ENCODE data around the gene RSRC1.
"Not testable (repeated sequence)": the region's sequence is repeated elsewhere in the genome, so short reads cannot be mapped to it uniquely, and the experiment has no call there.

Gene RSRC1

DNA sequence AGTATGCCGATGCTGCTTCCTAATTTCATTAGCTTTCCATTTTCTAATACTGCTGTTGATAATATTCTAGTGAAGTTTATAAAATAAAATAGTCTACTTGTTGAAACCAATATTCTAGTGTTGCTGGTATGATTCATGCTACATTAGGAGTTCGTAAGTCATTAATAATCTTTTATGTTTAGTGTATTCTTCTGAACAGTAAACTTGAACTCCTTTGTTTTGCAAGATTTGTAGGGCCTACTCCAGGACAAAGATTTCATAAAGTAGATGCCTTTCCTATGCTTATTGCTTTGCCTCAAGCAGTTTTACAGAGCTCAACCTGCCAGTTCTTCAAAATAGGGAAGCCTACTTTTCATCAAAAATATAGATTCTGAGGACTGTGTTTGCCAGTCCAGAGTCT is 111.5 kb downstream of the RSRC1 start:
- no peak for DNase-seq (ENCODE audit: low read depth in 2 of 2)

DNA sequence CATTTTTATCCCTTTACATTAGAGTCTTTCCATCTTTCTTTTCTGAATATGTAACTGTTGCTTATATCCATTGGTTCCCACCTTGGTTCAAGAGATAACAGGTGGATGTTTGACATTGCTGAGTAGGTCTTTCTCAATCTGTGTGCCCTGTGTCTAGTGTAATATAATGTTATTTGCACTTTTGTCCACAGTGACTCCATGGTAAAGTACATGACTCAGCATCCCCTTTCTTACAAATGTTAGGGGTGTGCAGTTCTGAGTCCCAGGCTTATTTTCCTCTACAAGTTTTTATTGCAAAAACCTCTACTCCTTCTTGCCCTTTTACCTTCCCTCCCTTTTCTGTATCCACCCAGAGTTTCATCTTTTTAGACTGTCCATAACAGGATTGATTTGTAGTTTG is 116.5 kb downstream of the RSRC1 start:
- no peak for DNase-seq (ENCODE audit: low read depth in 2 of 2)

DNA sequence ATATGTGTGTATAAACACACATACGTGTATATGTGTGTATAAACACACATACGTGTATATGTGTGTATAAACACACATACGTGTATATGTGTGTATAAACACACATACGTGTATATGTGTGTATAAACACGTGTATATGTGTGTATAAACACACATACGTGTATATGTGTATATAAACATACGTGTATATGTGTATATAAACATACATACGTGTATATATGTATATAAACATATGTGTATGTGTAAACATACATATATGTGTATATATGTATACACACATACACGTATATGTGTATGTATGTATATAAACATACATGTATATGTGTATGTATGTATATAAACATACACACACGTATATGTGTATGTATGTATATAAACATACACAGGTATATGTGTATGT is 119.1 kb downstream of the RSRC1 start:
- not testable (repeated sequence) for DNase-seq (ENCODE audit: low read depth in 2 of 2)

DNA sequence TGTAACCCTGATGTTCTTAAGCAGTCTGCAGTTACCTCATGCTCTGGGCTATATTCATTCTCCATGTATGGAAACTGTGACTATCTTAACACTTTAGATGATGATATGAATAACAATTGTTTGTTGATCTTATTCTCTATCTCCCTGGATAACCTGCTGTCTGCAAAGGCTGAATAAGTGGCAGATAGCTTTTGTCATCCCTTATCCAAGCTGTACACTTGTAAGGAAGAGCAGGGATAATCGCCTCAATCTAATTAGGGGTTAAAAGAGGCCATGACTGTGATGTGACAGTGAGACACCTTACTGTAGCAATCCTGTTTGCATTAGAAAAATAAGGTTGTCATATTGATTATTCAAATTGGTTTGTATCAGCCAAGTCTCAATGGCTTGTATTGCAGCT is 123.9 kb downstream of the RSRC1 start:
- no peak for DNase-seq (ENCODE audit: low read depth in 2 of 2)

DNA sequence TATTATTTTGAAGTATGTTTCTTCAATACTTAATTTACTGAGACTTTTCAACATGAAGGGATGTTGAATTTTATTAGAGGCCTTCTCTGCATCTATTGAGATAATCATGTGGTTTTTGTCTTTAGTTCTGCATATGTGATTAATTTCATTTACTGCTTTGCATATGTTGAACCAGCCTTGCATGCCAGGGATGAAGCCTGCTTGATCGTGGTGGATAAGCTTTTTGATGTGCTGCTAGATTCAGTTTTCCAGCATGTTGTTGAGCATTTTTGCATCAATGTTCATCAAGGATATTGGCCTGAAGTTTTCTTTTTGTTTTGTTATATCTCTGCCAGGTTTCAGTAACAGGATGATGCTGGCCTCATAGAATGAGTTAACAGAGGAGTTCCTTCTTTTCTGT is 134.4 kb downstream of the RSRC1 start:
- no peak for DNase-seq (ENCODE audit: low read depth in 2 of 2)

DNA sequence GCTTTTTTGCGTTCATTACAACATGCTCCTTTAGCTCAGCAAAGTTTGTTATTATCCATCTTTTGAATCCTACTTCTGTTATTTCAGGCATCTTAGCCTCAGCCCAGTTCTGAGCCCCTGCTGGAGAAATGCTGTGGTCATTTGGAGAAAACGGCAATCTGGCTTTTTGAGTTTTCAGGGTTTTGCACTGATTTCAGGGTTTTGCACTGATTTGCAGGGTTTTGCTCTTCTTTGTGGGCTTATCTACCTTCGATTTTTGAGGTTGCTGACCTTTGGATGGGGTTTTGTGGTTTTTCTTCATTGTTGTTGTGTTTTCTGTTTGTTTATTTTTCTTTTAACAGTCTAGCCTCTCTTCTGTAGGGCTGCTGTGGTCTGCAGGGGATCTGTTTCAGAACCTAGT is 137.4 kb downstream of the RSRC1 start:
- DNase-seq (ENCODE audit: low read depth in 2 of 2), result no peak

DNA sequence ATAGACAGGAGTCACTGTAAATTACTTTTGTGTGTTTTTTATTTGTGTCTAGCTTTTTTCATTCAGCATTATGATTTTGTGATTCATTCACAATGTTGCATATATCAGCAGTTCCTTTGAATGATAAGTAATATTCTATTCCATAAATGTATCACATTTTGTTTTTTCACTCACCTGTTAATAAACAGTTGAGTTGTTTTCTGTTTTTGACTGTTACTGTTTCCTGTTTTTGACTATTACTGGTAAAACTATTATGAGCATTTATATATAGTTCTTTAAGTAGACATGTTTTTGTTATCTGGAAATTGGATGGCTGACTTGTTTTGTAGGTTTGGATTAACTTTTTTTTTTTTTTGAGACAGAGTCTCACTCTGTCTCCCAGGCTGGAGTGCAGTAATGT is 138.4 kb downstream of the RSRC1 start:
- no peak for DNase-seq (ENCODE audit: low read depth in 2 of 2)

DNA sequence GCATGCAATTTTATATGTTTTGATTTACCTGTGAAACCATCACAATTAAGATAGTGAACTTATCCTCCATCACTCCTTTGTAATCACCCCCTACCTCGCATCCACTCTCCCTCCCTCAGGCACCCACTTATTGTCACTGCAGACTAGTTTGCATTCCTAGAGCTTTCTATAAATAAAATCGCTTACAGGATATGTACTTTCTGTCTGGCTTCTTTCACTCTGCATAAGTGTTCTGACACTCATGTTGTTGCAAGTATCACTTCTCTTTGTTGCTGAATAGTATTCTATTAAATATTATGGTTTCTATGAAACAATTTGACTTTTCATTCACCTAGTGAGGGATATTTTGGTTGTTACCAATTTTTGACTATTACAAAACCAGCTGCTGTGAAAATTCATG is 139.3 kb downstream of the RSRC1 start:
- DNase-seq (ENCODE audit: low read depth in 2 of 2), result no peak

DNA sequence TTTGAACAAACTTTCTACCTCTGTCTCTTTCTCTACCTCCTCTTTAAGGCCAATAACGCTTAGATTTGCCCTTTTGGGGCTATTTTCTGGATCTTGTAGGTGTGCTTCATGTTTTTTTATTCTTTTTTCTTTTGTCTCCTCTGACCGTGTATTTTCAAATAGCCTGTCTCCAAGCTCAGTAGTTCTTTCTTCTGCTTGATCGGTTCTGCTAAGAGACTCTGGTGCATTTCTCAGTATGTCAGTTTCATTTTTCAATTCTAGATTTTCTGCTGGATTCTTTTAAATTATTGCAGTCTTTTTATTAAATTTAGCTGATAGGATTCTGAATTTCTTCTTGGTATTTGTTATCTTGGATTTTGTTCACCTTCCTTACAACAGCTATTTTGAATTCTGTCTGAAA is 148.7 kb downstream of the RSRC1 start:
- DNase-seq (ENCODE audit: low read depth in 2 of 2), result no peak

DNA sequence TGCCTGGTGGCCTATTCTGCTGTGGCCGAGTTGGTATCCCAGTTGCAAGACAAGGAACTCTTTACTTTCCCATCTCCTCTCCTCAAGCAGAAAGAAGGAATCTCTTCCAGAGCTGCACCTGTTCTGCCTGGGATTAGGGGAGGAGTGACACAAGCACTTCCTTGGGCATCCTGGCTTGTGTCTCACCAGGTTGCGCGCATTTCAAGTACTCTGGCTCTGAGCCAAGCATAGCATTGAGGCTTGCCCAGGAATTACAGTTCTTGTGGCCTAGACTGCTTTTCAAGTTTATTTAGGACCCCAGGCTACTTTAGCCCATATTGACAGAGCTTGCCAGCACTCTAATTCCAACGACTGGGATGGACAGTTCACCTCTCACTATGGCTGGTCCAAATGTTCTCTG is 150.5 kb downstream of the RSRC1 start:
- no peak for DNase-seq (ENCODE audit: low read depth in 2 of 2)

DNA sequence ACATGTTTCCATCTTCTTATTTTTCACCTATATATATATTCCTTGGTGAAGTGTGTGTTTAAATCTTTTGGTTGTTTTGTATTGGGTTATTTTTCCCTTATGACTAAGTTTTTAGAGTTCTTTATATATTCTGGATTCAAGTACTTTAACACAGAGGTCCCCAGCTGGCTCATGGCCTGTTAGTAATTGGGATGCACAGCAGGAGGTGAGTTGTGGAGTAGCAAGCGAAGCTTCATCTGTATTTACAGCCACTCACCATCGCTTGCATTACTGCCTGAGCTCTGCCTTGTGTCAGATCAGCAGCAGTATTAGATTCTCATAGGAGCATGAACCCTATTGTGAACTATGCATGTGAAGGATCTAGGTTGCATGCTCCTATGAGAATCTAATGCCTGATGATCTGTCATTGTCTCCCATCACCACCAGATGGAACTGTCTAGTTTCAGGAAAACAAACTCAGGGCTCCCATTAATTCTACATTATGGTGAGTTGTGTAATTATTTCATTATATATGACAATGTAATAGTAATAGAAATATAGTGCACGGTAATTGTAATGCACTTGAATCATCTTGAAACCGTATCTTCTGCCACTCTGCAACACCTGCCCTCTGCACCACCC is 151.6 kb downstream of the RSRC1 start:
- no peak for DNase-seq (ENCODE audit: low read depth in 2 of 2)

DNA sequence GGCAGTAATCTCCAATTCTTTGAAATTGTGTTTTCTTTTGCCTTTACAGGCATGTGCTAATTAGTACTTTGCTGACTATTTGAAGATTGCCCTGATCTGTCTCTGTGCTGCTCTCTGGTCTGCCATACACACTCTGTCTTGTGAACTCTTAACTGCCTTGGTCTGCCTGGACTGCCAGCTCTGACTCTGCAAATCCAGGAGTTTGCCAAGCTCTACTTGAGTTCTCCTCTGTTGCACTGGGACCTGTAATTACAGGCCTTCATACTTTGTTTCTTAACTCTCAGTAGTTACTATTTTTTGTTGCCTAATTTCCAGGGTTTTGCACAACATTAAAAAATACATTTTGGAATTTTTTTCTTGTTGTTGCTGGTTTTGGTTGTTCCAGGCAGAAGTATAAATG is 155.0 kb downstream of the RSRC1 start:
- no peak for DNase-seq (ENCODE audit: low read depth in 2 of 2)

DNA sequence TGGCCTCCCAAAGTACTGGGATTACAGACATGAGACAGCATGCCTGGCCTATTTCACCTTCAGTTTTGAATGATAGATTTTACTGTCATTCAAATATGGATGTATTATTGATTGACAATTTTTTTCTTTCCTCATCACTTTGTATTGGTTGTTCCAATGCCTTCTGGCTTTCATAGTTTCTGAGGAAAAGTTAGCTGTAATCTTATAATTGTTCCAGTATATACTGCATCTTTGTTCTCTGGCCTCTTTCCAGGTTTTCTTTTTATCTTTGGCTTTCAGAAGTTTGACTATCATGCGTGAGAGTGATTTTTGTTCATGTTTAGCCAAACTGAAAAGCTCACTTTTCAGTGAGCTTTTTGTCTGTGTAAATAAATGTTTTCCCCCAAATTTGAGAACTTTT is 157.1 kb downstream of the RSRC1 start:
- no peak for DNase-seq (ENCODE audit: low read depth in 2 of 2)

DNA sequence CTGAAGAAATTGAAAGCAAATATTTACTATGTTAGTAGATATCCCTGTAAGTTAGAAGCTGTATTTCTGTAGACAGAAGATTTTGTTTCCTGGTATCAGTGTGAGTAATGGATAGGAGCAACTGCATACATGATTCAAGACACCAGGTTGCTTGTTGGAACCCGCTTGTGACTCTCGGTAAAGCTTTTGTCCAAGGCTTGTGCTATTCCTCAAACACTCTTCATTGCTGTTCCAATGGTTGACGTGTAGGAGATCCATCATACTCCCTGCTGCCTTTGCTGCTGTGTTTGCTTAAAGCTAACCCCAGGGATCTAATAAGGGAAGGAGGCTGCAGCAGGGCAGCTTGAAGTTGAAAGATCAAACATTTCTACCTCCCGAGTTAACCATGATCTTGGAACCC is 160.1 kb downstream of the RSRC1 start:
- no peak for DNase-seq (ENCODE audit: low read depth in 2 of 2)

DNA sequence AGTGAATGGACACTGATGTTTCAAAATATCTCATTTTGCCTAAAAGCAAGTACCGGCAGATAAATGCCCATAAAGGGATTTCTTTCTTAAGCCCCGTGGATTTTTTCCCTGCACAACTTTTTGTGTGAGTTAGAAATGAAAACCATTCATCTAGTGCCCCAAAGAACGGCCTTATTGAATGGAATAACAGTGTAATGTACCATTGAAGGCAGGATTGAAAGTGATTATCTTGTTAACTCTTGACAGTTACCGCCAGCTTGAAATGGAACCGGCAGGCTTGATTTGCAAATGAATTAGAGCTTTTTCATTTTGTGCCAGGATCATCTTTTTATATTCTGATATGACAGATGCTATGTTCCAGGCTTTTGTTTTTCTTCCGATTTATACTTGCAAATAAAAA is 162.2 kb downstream of the RSRC1 start:
- no peak for DNase-seq (ENCODE audit: low read depth in 2 of 2)

DNA sequence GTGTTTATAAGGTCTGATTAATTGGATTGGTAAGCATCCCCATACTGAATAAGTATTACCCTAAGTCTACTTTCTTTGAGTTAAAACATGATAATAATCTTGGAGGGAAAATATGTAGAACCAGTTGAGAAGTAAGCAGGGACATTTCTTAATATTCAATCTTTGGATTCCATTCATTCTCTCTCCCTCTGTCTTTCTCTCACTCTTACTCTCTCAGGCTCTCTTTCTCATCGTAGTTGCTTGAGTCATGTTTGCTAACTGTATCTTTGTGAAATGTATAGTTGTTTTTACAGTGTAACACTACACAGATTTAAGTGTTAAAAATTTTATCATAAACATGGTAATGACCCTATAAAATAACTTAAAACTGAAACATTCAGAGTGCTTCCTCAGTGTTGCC is 163.8 kb downstream of the RSRC1 start:
- no peak for DNase-seq (ENCODE audit: low read depth in 2 of 2)

DNA sequence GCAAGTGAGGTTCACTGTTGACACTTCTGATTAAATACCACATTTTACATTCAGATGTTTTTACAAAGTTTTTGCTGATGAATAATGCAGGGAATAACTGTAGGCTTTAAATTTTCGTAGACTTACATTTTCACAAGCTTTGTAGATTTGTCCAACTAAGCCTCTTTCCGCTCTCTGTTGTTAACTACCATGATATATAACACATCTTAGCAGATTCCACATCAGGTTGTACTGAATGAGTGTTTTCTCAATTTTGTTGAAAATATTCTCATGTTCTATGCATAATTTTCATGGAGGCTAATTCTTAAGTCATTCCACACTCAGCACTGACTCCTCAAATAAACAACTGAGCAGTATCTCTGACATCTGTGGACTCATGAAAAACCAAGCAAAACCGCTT is 168.3 kb downstream of the RSRC1 start:
- no peak for DNase-seq (ENCODE audit: low read depth in 2 of 2)

DNA sequence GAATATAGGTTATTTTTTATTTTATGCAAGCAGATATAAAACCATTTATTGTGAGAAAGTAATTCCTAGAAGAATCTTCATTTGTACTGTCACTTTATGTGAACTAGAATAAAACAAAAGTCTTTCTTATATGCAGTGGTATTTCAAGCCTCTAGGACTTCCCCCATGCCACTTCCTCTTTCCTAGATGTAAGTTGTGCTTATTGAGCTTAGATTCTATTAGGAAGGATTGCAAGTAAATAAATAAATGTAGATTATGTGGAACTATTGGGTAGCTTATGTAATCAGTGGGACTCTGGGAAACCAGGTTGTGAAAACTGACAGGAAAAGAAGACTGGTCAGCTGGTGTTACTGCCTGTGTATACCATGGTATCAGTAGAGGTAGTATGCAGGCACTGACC is 169.7 kb downstream of the RSRC1 start:
- DNase-seq (ENCODE audit: low read depth in 2 of 2), result no peak

DNA sequence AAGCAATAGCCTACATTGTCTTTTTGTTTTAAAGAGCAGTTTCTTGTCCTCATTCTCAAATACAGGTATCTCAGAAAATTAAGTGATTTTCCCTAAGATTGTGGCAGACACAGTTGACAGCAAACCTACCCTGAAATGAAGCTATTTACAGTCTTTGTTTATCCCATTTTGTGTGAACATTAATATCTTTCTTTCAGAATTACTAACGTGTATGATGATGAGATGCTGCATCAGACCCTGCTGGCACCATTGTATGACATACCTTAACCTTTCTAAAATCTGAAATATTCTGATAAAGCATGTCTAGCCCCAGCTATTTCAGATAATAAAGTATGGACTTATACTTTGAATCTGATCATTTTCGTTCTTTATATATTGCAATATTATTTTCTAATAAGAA is 185.9 kb downstream of the RSRC1 start:
- DNase-seq (ENCODE audit: low read depth in 2 of 2), result no peak

DNA sequence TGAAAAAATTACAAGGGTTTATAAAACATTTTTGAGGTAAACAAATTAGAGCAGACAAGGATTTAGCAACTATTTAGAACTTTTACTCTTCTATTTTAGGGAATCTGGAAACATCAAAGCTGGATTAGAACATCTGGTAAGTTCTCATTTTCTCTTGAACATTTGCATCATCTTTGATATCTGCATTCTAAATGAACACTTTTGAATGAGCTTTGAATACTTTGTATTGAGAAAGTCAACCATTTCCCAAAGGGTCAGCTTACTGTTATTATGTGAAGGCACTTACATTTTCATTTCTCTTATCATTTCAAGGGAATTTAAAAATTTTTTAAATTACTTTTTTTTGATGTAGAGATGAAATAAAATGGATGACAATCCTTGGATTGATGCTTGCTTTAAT is 188.1 kb downstream of the RSRC1 start:
- no peak for DNase-seq (ENCODE audit: low read depth in 2 of 2)

DNA sequence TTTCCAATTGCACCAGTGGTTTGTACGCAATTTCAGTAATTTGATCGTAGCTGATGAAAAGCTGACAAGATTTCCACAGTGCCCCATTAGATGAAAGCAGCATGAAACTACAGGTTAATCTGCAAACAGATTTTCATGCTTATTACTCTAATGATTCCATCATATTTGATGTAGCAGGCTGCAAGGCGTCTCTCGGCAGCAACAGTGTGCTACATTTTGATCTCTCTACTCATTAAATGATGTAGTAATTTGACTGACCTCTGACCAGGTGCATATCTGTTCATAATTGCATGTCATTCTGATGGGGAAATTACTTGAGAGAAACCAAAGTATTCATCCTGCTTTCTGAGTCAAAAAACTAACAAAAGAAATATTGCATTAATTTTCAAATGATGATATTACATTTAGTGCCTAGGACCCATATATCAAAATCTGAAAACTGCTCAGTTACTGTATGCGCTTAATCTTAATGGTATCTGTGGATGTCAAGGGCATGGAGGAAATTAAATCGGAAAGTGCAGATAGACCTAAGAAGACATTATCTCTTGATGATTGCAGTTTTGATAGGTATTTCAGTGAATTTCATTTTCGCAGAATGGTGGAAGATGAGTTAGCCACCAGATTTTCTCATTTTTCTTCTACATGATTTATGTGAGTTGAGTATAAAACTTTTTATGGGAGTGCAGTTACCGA is 198.5 kb downstream of the RSRC1 start:
- DNase-seq (ENCODE audit: low read depth in 2 of 2), result no peak

DNA sequence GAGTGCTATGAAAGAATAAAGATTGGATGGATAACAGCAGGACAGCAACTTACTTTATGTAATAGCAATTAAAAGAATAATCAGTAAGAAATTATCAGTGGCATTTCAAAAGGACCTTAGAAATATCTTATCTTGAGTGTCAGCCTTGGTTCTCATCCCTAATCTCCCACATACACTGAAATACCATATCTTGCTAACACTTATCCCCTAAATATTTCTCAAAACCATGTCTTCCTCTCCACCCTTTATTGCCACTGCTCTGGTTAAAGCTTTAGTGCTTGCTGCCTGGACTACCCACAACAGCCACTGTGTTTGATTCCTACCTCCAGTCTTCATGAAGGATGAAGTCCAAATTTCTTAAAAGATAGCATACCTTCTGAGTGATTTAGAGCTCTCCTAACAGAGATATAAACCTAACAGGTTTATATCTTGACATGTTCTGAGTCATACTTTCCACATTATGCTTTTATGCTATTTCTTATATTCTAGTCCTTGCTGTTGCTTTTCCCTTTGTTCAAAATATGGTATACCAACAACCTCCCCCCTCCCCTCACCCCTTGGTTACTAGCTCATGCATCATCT is 202.8 kb downstream of the RSRC1 start:
- DNase-seq (ENCODE audit: low read depth in 2 of 2), result no peak

DNA sequence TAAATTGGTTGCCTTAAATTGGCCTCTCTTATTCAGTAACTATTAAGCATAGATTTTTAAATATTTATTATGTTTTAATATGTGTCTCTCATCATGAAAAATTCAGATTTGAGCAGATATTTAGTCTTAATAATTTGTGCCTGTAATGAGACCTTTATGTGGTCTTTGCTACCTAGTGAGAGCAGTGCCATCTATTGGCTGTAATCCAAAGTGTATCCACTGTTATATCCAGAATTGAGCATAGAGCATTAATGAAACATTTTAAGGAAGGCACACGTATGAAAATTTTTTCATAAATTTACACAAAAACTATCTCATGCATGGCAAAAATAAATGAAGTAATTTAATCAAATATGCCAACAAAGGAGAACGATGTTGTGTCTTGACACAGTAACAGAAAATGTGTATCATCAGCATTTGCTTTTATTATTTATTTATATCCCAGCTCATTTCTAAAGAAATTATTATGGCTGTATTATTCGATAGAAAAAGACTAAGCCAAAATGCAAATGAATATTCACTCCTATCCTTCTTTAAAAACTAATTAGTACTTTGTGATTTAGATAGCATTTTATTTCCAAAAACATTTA is 203.5 kb downstream of the RSRC1 start:
- no peak for DNase-seq (ENCODE audit: low read depth in 2 of 2)

Data from activated CD4-positive, alpha-beta T cell treated with anti-CD3 and anti-CD28 coated beads for 24 hours (primary cell).